MV-4-11 (cell line): ENCODE results near the gene ACSS1.

Experiments
- DNase-seq: peaks from one replicate; lab custom pipeline; 2025; lab: John Stamatoyannopoulos, UW

The ACSS1 gene

GRCh38 chr20:25030649-25031207, 27.2 kb downstream of the ACSS1 start:
- DNase-seq, result no peak

- no peak for DNase-seq
Observed at GRCh38 chr20:25030007-25030648, 27.8 kb downstream of the ACSS1 start.

GRCh38 chr20:25025986-25026605, 31.8 kb downstream of the ACSS1 start:
- DNase-seq, result peak; percentile 20

GRCh38 chr20:25025091-25025861, 32.7 kb downstream of the ACSS1 start:
- no peak for DNase-seq

GRCh38 chr20:25024171-25024570, 33.8 kb downstream of the ACSS1 start:
- no peak for DNase-seq

GRCh38 chr20:25023356-25023755, 34.6 kb downstream of the ACSS1 start:
- DNase-seq, result no peak

GRCh38 chr20:25022680-25023079, 35.3 kb downstream of the ACSS1 start:
- no peak for DNase-seq

- DNase-seq, result no peak
Observed at GRCh38 chr20:25021336-25021735, 36.6 kb downstream of the ACSS1 start.

- no peak for DNase-seq
Observed at GRCh38 chr20:25020901-25021301, 37.0 kb downstream of the ACSS1 start.

GRCh38 chr20:25020345-25020744, 37.6 kb downstream of the ACSS1 start:
- no peak for DNase-seq

- DNase-seq, result no peak
Observed at GRCh38 chr20:25019381-25020155, 38.4 kb downstream of the ACSS1 start.

- no peak for DNase-seq
Observed at GRCh38 chr20:25018841-25019240, 39.1 kb downstream of the ACSS1 start.

GRCh38 chr20:25018425-25018824, 39.5 kb downstream of the ACSS1 start:
- DNase-seq, result no peak

GRCh38 chr20:25017257-25017803, 40.6 kb downstream of the ACSS1 start:
- DNase-seq, result no peak

GRCh38 chr20:25016471-25016870, 41.5 kb downstream of the ACSS1 start:
- DNase-seq, result no peak

- DNase-seq, result no peak
Observed at GRCh38 chr20:25015986-25016385, 42.0 kb downstream of the ACSS1 start.

- DNase-seq, result no peak
Observed at GRCh38 chr20:25014816-25015215, 43.1 kb downstream of the ACSS1 start.

GRCh38 chr20:25013478-25014380, 44.2 kb downstream of the ACSS1 start:
- no peak for DNase-seq

- no peak for DNase-seq
Observed at GRCh38 chr20:25012616-25013189, 45.2 kb downstream of the ACSS1 start.

GRCh38 chr20:25011831-25012241, 46.1 kb downstream of the ACSS1 start:
- DNase-seq, result no peak
